Limb (tissue), 2 donors: ENCODE results near the gene FGF13.

Experiments
- DNase-seq, 2 donors: peaks; one replicate each; pipeline ENCODE4 v3.0.0-alpha.2; 2016; ENCODE audit errors: extremely low spot score in 2 of 2

The FGF13 gene

DNA sequence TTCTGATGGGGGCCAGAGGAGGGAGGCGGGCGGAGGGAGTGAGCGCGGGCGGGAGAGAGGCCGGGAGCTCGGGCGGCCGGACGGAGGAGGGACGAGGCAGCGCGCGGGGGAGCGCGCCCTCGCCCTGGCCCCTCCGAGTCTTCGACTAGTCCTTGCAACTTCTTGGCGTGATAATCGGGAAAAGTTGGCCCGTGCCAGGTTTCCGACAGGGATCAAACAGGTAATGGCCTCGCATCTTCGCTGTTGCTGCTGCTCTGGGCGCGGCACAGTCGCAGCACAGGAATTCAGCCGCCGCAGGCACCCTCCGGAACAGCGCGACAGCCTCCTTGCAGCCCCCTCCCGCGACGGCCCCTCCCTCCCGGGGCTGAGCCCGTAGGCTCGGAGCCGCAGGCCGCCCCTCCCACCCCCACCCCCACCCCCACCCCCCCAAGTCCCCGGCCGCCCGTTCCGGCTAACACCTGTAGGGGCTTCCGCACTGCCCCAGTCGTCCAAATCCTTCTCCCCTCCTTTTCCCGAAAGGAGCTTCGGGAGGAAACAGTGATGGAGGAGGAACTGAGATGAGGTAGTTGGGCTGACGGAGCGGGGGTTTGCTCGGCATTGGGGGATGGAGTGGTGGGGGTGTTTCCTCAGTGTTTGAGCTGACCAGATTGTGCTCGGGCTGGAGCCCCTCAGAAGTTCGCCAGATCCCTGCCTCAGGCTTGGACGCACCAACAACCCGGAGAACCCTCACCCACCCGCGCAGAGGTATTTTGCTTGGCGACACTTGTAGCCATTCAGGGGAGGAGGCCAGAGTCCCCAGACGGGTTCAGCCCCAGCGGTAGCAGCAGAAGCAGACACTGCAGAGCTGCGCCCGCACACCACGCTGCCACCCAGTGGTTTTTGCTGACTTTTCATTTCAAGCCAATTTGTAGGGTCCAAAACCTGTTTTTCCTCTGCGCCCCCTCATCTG, at the start of gene FGF13:
Gene FGF13 (minus strand): TSS at position 319 of the 949 bp plus-strand sequence. CDS start 714 bp downstream, outside the sequence.
- peak in 1 of 2 donors; percentile 67 for DNase-seq

DNA sequence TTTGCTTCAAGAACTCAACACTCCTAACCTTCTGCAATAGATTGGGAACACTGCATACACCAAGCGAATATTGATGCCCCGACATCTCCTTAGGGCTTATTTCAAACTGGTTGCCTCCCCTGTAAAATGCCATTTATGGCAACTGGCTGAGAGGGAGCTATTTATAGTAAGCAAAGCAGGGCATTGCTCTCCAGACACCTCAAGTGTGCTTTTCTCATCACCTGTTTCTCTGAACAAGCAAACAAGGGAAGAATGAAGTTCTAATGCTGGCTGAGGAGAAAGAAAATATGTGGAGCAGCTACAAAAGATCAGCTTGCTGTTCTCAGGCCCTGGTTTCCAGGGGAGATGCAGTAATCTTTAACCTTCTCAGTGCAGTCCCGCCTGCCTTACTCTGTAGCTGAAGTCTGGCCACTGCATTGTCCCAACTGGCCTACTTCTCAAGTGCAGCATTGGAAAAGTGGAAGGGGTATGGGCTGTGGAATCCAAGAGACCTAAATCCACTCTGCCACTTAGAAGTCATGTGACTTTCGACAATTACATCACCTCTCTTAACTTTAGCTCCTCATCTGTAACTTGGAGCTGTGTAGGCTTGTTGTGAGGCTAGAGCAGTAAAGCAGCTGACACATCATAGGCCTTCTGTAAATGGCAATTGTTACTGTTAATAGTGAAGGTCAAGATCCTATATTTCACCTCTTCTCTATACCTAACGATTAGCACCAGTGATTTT, 47.9 kb upstream of the FGF13 start:
- DNase-seq: no peak

DNA sequence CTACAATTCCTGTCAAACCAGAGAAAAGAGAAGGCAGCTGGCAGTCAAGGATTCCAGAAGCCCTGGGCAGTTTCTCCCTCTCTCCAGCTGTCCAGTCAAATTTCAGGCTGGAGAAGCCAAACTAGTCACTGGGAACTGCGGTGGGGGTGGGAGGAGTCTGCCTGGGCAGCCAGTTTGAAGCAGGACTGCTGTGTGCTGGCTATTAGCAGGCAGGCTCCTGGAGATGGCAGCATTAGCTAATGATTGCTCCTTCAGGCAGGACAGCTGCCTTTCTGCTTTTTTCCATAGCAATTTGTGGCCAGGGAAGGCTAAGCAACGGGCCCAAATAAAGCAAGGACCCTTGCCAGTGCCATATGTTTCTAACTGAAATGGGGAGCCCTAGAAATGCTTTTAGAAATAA, 44.7 kb upstream of the FGF13 start:
- DNase-seq: peak; percentile 58 to 61

GRCh38 chrX:138754861-138755260, 43.3 kb upstream of the FGF13 start:
- no peak for DNase-seq

GRCh38 chrX:138748480-138748879, 37.0 kb upstream of the FGF13 start:
- peak in 1 of 2 donors; percentile 13 for DNase-seq

DNA sequence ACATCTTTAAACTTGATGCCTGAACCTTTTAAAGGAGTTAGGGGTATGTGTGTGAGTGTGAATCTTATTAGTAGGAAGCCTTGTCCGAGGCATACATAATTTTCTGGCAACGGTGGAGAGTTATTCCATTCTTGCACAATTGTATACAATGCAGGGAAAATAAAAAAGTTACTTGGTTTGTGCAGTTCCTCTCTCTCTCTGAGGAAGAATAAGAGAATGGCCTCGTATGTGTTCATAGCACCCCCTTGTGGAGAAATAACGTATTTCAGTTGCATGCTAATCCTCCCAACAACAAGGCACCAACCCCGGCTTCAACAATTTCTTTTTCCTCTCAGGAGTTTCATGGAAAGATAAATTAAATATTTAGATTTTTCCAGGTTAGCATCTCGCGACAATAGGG, 33.7 kb upstream of the FGF13 start:
- peak; percentile 30 to 49 for DNase-seq

GRCh38 chrX:138742217-138742616, 30.7 kb upstream of the FGF13 start:
- DNase-seq: no peak

DNA sequence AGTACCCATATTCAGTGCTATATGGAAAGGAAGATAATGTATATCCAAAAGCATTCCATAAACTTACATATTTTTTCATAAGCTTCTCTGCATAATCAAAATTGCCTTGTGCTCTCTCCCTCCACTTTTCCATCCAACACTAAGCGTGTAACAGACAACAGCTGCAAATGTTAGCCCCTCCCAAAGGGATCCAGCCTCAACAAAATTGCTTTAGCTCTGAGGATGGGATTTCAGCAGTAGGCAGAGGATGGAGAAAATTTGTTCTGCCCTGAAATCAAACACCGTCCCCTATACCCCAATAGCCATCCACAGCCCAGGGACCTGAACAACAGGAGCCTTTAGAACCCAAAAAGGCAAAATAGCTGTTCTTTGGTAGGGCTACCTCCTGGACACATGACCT, 28.8 kb upstream of the FGF13 start:
- peak in 1 of 2 donors; percentile 17 for DNase-seq

GRCh38 chrX:138723301-138723700, 11.8 kb upstream of the FGF13 start:
- no peak for DNase-seq

- peak in 1 of 2 donors; percentile 18 for DNase-seq
These were observed 7.9 kb upstream of the FGF13 start for GRCh38 chrX:138719396-138719795.

DNA sequence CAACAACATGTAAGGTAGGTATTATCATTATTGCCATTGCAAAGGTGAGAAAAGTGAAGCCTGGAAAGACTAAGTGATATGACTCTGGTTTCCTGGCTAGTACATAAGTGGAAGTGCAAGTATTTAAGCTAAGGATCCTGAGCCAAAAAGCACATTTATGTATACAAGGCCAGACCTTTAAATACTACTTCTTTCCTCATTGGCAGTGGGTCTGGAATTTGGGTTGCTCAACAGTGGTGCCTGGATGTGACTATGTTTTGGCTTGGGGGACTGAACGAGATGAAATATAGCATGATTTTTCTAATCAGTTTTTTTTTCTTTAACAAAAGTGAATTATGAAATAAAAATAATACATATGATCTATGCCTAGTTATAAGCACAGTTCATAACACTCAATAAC, 7.4 kb upstream of the FGF13 start:
- no peak for DNase-seq

- peak in 1 of 2 donors; percentile 56 for DNase-seq
These were observed 613 bp downstream of the FGF13 start for GRCh38 chrX:138710866-138711341.

DNA sequence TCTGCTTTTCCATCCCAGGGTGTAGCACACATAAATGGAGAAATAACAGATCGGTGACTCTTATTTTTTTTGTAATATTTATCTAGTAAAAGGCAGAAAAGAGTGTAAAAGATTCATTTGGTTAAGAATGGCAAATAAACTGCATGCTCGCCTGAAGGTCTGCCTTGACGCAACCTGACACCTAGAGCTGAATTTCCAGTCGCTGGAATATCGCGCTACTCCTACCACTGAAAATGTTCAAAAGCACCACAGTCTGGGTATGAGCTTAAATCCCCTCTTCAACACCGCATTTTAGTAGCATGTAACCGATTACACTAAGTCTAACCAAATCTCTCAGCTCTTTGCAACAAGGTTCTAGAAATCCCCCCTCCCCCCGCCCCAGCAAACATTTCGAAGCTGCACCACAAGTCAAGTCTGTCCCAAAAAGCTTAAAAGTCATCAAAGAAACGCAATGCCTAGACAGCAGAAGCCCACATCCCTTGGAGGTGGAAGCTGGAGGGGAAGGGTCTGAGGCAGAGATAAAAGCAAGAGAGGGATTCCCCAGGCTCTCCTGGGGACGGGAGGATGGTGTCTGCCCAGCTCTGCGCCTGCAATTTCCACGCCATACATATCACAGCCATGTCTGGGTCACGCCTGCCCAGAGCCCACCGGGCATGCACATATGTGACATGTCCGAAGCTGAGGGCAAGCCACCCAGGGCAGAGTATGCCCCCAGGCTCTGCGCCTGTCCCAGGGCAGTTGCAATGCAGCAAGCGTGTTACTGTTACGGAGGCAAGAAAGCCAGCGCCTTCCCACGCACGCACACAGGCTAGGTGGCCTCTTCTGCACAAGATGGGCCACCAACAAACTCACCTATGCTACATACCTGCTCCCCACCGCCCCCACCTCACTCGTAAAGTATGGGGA, 1.4 kb downstream of the FGF13 start:
- DNase-seq: peak in 1 of 2 donors; percentile 27

GRCh38 chrX:138708268-138708667, 3.2 kb downstream of the FGF13 start:
- no peak for DNase-seq

GRCh38 chrX:138704596-138704995, 6.9 kb downstream of the FGF13 start:
- DNase-seq: no peak

DNA sequence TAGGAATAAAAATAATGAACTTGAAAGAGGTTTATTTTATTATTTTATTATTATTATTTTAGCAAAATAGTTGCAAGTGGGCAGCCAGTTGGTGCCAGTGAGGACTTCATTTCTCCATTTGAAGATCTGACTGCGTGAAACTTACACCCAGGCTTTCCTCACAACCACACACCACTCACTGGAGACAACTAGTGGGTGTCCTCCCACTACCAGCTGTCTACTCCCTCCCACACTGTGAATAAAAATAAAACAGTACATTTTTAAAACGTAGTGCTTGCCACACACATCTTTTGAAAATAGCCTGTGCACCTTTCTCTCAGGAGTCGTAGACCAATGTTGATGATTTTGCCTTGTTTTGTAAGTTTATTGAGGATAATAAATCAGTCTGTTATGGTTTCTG, 7.4 kb downstream of the FGF13 start:
- no peak for DNase-seq

DNA sequence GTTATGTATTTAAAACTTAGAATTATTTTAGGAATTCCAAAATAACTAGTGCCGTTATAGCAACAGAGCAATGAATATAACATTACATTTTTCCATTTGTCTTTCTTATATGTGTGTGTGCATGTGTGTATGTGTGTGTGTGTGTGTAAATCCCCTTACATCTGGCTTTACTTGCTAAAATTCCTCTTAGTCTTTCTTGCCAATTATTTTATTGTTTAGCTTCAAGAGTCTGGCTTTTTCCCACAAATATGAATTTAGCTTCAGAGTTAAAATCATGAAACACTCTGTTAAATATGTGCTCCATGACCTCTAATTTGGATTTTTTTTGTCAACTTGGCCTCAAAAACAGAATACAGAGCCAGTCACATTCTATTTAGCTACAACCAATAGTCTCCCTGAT, 18.9 kb downstream of the FGF13 start:
- peak in 1 of 2 donors; percentile 45 for DNase-seq

DNA sequence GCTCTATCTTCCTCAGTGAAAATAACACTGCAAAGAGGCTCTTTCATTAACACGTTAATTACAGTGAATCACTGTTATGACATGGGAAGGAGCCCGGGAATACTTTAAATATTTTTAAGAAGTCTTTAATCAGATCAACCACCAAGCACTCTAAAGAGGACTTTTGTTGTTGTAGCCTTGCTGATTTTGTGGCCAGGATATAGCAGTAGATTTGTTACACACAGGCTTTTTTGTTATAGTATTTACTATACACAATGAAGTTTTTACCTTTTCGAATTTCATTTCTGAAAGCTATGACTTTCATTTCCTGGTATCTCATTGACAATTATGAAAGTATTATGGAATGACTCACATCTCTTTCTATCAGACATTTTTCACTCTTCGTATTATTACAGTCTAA, 20.3 kb downstream of the FGF13 start:
- DNase-seq: no peak

DNA sequence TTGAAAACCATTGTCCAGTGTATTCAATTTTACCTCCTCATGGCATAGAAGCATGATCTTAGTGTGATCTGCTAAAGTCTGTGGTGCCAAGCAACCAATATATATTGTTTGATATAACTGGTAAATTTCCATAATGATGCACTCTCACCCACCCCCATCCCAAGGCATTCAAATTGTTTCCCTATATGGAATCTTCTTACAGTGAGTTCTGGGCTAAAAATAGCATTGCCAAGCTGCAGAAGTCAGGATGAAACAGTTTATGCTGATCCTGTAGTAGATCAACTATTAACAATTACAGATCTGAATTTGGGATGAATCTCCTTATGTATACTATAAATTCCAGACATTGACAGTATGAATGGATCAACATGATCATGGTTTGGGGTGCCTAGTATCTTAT, 20.9 kb downstream of the FGF13 start:
- no peak for DNase-seq

DNA sequence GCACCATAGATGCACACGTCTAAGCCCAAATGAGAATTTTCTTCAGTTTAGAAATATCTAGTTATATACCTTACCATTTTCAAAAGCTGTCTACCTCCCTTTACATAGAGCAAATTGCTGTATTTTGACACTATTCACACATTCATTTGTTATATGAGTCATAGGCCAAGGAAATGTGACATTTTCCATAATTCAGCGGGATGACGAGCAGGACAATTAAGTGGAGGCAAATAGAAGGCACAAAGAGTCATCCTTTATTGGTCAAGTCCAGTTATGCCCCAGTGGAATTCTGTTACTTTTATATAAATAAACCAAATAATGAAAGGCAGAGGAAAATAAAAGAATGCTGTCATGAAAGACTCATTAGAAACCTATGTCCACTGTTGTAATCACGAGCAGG, 27.9 kb downstream of the FGF13 start:
- DNase-seq: no peak

GRCh38 chrX:138669693-138670092, 41.8 kb downstream of the FGF13 start:
- no peak for DNase-seq
